Measurements from ENCODE around the gene MALSU1. TPM values are rescaled to one million over a fixed set of nuclear protein-coding genes. Genes with fewer than 3 reads are reported as not detected.

The MALSU1 gene
- total RNA-seq, 6 experiments from 2014 or later: 36.7 to 55.1 (median 44.7) TPM

DNA sequence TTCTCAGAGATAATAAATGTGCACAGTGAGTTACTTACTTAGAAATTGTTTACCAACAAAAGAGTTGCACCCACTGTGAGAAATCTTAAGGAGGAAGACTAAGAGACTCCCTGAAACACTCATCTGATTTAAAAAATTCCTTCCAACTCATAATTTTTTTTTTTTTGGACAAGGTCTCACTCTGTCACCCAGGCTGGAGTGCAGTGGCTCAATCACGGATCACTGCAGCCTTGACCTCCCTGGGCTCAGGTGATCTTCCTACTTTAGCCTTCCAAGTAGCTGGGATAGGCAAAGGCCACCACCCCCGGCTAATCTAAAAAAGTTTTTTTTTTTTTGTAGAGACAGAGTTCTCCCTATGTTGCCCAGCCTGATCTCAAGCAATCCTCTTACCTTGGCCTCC, 36.0 kb downstream of the MALSU1 start:
- H3K27me3 ChIP-seq: no peaks in the 10 kb centered on the region
- WGBS (ENCODE audit: insufficient coverage, low coverage, low lambda C conversion rate, missing lambda C conversion rate): 27% methylated on average over 2 of the region's 2 CpGs
- no peaks in the 10 kb centered on the region for H3K36me3 ChIP-seq
- no peak overlapping the region for H3K27ac ChIP-seq
- no peak overlapping the region for H3K4me3 ChIP-seq
- ATAC-seq (peak in 1 of 4 donors; percentile 20), DNase-seq (no peak)
- TF ChIP-seq POLR2A (IDR thresholded peaks at IDR 0.05): no peak
- TF ChIP-seq, protein P1, sequence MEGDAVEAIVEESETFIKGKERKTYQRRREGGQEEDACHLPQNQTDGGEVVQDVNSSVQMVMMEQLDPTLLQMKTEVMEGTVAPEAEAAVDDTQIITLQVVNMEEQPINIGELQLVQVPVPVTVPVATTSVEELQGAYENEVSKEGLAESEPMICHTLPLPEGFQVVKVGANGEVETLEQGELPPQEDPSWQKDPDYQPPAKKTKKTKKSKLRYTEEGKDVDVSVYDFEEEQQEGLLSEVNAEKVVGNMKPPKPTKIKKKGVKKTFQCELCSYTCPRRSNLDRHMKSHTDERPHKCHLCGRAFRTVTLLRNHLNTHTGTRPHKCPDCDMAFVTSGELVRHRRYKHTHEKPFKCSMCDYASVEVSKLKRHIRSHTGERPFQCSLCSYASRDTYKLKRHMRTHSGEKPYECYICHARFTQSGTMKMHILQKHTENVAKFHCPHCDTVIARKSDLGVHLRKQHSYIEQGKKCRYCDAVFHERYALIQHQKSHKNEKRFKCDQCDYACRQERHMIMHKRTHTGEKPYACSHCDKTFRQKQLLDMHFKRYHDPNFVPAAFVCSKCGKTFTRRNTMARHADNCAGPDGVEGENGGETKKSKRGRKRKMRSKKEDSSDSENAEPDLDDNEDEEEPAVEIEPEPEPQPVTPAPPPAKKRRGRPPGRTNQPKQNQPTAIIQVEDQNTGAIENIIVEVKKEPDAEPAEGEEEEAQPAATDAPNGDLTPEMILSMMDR (IDR thresholded peaks at IDR 0.05): no peak
- H3K4me1 ChIP-seq: peaks cover 0 to 64% (median 11%) of the 10 kb centered on the region in 4 donors
- intact Hi-C loops (cut with DNase I): no loop called here
- no peaks in the 10 kb centered on the region for H3K9me3 ChIP-seq

DNA sequence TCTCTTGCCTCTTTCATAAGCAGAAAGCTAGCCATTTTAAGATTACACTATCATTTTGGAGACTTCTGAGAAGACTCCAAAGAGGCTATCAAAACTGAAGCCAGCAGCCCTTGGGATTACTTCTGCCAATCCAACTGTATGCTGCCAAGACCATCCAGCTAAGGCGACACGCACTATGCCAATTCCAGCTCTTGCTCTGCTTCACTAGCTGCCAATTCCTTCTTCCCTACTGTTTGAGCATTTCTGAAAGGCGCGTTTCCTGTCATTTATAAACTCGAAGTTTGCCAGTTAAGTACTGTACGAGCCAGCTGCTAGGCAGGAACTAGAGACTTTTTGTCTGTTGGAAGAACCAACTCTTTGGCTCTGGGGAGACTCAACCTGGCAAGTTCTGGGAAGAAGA, 36.5 kb downstream of the MALSU1 start:
- intact Hi-C loops (cut with DNase I): no loop called here
- WGBS (ENCODE audit: insufficient coverage, low coverage, low lambda C conversion rate, missing lambda C conversion rate): 18% methylated on average over 6 of the region's 6 CpGs
- DNase-seq (no peak), ATAC-seq (peak in 3 of 4 donors; percentile 9 to 31 (median 18))
- Histone ChIP-seq H3K9me3 (no peaks in the 10 kb centered on the region), H3K27ac (no peak overlapping the region), H3K36me3 (no peaks in the 10 kb centered on the region), H3K4me1 (peaks cover 0 to 64% (median 11%) of the 10 kb centered on the region in 4 donors), H3K4me3 (no peak overlapping the region), H3K27me3 (no peaks in the 10 kb centered on the region)
- no peak for TF ChIP-seq POLR2A (IDR thresholded peaks at IDR 0.05)
- TF ChIP-seq, protein P1 (IDR thresholded peaks at IDR 0.05): no peak

- intact Hi-C loops (cut with DNase I): no loop called here
- Histone ChIP-seq H3K36me3 (no peaks in the 10 kb centered on the region), H3K27ac (no peak overlapping the region), H3K27me3 (no peaks in the 10 kb centered on the region), H3K4me3 (no peak overlapping the region), H3K4me1 (peaks cover 0 to 64% (median 11%) of the 10 kb centered on the region in 4 donors), H3K9me3 (no peaks in the 10 kb centered on the region)
- TF ChIP-seq, protein P1 (IDR thresholded peaks at IDR 0.05): no peak
- no peak for TF ChIP-seq POLR2A (IDR thresholded peaks at IDR 0.05)
- ATAC-seq: no peak
- no peak for DNase-seq
- 56% methylated on average over 3 of the region's 3 CpGs for WGBS (ENCODE audit: insufficient coverage, low coverage, low lambda C conversion rate, missing lambda C conversion rate)
Measured at GRCh38 chr7:23336086-23336485, 36.9 kb downstream of the MALSU1 start.

- Histone ChIP-seq H3K27me3 (no peaks in the 10 kb centered on the region), H3K27ac (no peak overlapping the region), H3K36me3 (no peaks in the 10 kb centered on the region), H3K4me1 (peaks cover 0 to 64% (median 11%) of the 10 kb centered on the region in 4 donors), H3K4me3 (no peak overlapping the region), H3K9me3 (no peaks in the 10 kb centered on the region)
- WGBS (ENCODE audit: insufficient coverage, low coverage, low lambda C conversion rate, missing lambda C conversion rate): 43% methylated on average over 6 of the region's 6 CpGs
- DNase-seq (no peak), ATAC-seq (peak in 1 of 4 donors; percentile 46)
- intact Hi-C loops (cut with DNase I): no loop called here
- TF ChIP-seq, protein P1 (IDR thresholded peaks at IDR 0.05): no peak
- no peak for TF ChIP-seq POLR2A (IDR thresholded peaks at IDR 0.05)
Measured at GRCh38 chr7:23336799-23337283, 37.7 kb downstream of the MALSU1 start.

- intact Hi-C loops (cut with DNase I): no loop called here
- DNase-seq: no peak
- no peak for ATAC-seq
- Histone ChIP-seq H3K36me3 (no peaks in the 10 kb centered on the region), H3K27ac (no peak overlapping the region), H3K27me3 (no peaks in the 10 kb centered on the region), H3K4me3 (no peak overlapping the region), H3K9me3 (no peaks in the 10 kb centered on the region), H3K4me1 (peaks cover 0 to 63% (median 11%) of the 10 kb centered on the region in 4 donors)
- TF ChIP-seq, protein P1 (IDR thresholded peaks at IDR 0.05): no peak
Measured at GRCh38 chr7:23337374-23337773, 38.2 kb downstream of the MALSU1 start.

Measured in right lobe of liver (tissue), 6 donors.